GM12873 (cell line): ENCODE results near the gene RUNX1.

Source experiments
- TF ChIP-seq, protein P1 (sequence below): IDR thresholded peaks from 2 replicates; pipeline ENCODE4 v1.5.1; 2012; ENCODE audit warnings: low read depth, mild to moderate bottlenecking, moderate library complexity, low read length, control low read depth; ENCODE audit not compliant: insufficient read depth; ENCODE audit errors: missing control alignments

The RUNX1 gene

DNA sequence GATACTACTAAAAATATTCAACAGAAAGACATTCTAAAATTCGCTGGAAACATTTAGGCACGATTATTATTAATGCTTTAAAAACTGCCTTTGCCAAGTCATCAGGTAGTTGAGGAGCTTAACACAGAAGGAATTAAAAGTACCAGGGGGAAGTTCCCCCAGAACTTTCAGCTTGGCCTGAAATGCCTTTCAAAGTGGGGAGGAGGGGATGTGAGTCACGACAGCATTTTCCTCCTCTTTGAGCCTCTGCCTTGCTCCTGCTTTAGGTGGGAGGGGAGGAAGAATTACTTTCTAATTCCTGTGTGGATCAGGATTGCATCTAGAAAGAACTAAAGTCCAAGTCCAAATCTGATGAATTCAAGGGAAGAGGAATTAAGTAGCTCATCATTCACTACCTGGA is 196.7 kb downstream of the RUNX1 start:
- TF ChIP-seq, protein P1, sequence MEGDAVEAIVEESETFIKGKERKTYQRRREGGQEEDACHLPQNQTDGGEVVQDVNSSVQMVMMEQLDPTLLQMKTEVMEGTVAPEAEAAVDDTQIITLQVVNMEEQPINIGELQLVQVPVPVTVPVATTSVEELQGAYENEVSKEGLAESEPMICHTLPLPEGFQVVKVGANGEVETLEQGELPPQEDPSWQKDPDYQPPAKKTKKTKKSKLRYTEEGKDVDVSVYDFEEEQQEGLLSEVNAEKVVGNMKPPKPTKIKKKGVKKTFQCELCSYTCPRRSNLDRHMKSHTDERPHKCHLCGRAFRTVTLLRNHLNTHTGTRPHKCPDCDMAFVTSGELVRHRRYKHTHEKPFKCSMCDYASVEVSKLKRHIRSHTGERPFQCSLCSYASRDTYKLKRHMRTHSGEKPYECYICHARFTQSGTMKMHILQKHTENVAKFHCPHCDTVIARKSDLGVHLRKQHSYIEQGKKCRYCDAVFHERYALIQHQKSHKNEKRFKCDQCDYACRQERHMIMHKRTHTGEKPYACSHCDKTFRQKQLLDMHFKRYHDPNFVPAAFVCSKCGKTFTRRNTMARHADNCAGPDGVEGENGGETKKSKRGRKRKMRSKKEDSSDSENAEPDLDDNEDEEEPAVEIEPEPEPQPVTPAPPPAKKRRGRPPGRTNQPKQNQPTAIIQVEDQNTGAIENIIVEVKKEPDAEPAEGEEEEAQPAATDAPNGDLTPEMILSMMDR, result no peak

DNA sequence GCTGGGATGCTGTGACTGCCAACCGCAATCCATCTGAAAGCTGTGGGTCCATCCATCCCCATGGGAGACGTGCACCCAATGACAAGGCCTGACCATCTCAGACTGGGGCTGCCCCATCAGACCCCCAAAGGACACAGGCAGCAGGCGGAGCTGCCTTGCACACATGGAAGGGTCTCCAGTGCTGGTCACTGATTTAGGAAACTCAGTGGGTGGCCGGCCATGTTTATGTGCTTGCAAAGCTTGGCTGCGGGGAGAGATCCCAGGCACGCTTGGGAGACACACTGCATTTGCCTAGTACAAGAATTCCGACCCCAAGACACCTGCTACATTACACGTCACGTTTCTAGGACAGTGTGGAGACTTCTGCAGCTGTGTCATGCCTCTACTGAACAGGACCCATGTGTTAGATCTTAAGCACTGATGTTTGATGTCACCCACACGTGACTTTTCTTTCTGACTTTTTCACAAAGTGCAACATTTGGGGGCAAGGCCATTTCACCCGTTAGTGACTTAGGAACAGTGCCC is 198.9 kb downstream of the RUNX1 start:
- TF ChIP-seq, protein P1, result no peak

DNA sequence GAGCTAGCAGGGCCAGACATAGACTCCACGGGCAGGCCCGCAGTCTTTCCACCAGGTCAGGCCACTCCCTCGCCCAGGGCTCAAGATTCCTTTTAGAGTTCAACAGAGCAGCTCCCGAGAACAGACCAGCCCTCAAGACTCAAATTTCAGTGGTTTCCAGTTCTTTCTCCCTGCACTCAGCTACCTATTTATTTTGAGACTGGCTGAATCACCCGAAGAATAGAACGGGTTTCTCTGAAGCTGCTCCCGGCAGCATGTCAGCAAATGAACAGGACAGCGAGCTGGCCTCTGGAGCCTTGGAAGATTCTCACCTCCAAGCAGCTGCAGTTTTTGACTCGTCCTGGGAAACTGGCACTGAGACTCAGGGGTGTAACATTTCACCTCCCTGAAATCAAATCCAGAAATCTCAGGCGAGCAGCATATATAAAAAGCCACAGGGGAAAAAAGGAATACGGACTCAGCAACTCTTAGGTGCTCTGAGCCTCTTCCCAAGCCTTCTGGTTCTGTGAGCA is 202.4 kb downstream of the RUNX1 start:
- TF ChIP-seq, protein P1, result no peak

DNA sequence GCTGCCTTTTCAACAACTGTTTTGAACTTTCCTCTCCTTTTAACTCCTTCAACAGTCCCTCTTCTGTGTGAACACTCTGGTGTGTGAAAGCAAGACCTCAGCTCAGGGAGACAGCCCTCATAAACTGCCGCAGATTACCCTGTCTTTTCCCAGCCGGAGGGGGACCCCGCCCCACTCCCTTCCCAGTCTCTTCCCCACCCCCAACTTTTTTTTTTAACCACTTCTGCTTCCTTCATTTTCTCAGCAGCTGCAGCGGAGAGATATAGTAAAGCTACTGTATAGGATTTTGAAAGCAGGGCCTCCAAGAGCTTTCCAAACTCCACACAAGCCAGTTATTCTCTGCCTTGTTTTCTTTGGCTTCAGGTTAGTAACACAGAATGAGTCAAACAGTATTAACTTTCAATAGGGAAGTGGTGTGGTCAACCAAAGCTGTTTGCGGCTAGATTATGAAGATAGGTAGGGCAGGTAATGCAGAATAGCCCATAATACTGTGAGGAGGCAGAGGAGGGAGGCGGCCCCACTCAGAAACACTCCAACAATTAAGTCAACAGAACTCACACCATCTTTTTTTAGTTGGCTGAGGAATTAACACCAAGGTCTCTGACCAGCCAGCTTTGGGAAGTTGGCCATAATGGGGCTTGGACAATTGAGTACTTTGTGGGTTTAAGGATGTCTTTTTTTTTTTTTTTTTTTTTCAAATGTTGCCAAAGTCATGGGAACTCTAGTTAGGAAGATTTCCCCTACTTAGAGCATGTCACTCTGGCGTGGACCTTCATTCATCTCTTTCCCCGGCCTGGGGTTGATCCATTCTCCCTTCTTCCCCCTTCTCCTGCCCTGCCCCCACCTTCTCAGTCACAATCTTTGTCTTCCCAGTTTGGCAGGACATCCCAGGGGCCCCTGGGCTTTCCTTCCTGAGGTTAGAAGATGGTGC is 203.3 kb downstream of the RUNX1 start:
- TF ChIP-seq, protein P1, result no peak

DNA sequence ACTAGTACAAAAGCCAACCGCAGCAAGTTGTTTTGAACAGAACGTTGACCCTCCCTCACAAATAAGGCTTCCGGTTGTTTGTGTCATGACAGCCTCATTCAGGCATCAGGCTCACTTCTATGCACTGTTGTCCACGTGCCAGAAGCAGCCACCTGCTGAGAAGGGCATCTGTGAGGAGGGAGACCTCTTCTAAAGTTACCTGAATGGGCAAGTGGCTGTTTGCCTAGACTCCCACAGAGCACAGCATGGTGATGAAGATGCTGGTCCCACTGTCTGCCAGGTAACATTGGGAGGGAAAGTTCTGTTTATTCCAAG is 204.2 kb downstream of the RUNX1 start:
- TF ChIP-seq, protein P1, result no peak

DNA sequence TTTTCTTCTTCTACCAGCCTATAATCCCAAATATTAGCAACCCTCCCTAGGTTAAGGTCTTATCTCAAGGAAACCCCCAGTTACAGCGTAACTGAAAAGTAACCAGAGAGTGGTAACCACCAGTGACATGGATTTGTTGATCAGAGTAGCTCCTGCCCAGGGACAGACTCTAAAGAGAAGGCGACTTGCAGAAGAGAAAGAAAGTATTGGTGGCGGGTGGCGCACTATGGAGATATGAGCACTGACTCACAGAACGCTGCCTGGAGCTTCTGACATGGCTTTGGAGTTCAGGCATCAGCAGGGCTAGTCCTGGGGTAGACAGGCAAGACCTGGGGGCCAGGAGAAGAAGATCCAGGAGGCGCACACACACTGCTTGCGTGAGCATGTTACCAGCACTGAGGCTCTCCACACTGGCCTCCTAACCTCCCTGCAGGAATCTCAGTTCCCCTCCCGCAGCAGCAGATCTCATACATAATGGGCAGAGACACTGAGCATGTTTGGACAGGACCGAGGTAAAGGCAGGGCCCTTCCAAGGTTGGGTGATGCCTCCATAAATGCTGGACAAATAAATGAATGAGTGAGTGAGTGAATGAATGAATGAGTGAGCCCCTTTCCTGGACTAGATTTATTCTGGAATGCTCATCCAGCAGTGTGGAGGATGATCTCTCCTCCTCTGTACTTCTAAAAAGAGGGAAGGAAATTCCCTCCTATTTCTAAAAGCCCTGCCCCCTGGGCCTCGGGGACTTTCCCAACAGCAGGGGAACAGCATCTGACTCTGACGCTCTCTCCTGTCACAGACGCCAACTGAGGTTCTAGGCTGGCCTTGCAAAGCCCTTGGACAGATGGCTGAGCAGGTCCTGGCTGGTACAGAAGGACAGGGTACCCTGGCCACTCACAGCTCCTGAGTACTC is 204.8 kb downstream of the RUNX1 start:
- TF ChIP-seq, protein P1, result no peak

DNA sequence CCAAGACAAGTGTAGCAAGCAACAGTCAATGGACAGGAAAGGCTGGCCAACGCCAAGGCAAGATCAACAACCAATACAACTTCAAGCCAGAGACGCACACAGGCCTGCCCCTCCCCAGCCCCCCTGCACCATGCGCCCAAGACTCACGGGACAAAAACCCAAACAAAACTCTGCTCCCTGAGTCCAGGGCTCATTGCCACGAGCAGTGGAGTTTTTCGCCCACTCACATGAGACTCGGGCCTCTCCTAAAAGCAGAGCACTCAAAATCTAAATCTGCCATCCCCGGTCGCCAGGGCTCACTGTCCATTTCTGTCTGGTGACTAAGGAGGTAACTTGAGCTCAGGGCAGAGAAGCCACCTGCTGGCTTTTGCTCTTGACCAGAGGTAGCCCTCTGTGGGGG is 205.5 kb downstream of the RUNX1 start:
- TF ChIP-seq, protein P1, result no peak
